Panc1 (cell line): Measurements from ENCODE around the gene SCYL2. TPM values are rescaled to one million over a fixed set of nuclear protein-coding genes. Genes with fewer than 3 reads are reported as not detected.
A peak's percentile ranks its signal among the peaks of the same experiment; 100 is the strongest.
"Not testable (repeated sequence)": the region's sequence is repeated elsewhere in the genome, so short reads cannot be mapped to it uniquely, and the experiment has no call there.

ENCODE experiments used
- ATAC-seq: fragments of 200-7000 bp; cut with Tn5 transposase; 2 replicates; pipeline ENCODE4 v1.9.1; 2020; ENCODE audit warnings: mild to moderate bottlenecking, moderate library complexity
- BruUV-seq: library from RNA; stranded (reverse); fragments of 400-500 nt; replicated peaks from 2 replicates; lab custom pipeline; 2021; lab: Mats Ljungman, UMichigan
- CTCF ChIA-PET: fragments of 300-600 bp; sonication (Branson Sonifier 250); formaldehyde crosslinking; loops from one replicate; lab custom pipeline; 2022; ENCODE audit warnings: antibody characterized with exemption; lab: Charles Lee
- POLR2A ChIA-PET: fragments of 300-600 bp; sonication (Branson Sonifier 250); formaldehyde crosslinking; loops from one replicate; lab custom pipeline; 2022; ENCODE audit warnings: antibody characterized with exemption; lab: Charles Lee
- DNase-seq: peaks from one replicate; pipeline ENCODE4 v3.0.0-alpha.2; 2010; ENCODE audit warnings: low read depth, low spot score
- H3K27ac ChIP-seq: 2 replicates; pipeline ENCODE4 v1.5.1; 2011; ENCODE audit warnings: mild to moderate bottlenecking, low read length, inconsistent platforms
- H3K27me3 ChIP-seq: fragments of 200-500 bp; sonication (Bioruptor generic); 2 replicates; pipeline ENCODE4 v1.6.0; 2014; ENCODE audit warnings: low read length, inconsistent platforms; ENCODE audit not compliant: control insufficient read depth, insufficient read depth
- H3K36me3 ChIP-seq: fragments of 200-500 bp; sonication (Bioruptor generic); 2 replicates; pipeline ENCODE4 v1.5.1; 2014; ENCODE audit warnings: inconsistent platforms, mild to moderate bottlenecking, low read length, moderate library complexity; ENCODE audit not compliant: control insufficient read depth, insufficient read depth
- H3K4me1 ChIP-seq: 2 replicates; pipeline ENCODE4 v1.5.1; 2011; ENCODE audit warnings: inconsistent platforms, mild to moderate bottlenecking, low read length, moderate library complexity; ENCODE audit not compliant: control insufficient read depth, insufficient read depth
- H3K4me3 ChIP-seq, 2 experiments: 2 replicates each; pipeline ENCODE4 v1.5.1; 2011 to 2012; ENCODE audit warnings: low read depth in 2 of 2, low read length in 2 of 2, mild to moderate bottlenecking in 2 of 2, inconsistent platforms in 1 of 2, moderate library complexity in 1 of 2
- H3K9me3 ChIP-seq: fragments of 200-500 bp; sonication (Bioruptor generic); 2 replicates; pipeline ENCODE4 v1.5.1; 2014; ENCODE audit warnings: low read depth, mild to moderate bottlenecking, inconsistent platforms, low read length, moderate library complexity; ENCODE audit not compliant: control insufficient read depth, insufficient read depth
- POLR2AphosphoS5 ChIP-seq: IDR thresholded peaks from 2 replicates; pipeline ENCODE4 v1.6.1; 2012; ENCODE audit warnings: mild to moderate bottlenecking, low read depth, low read length, moderate library complexity
- SIN3A ChIP-seq: IDR thresholded peaks from 2 replicates; pipeline ENCODE4 v1.6.1; 2012; ENCODE audit warnings: low read depth, mild to moderate bottlenecking, low read length, moderate library complexity, borderline replicate concordance; ENCODE audit not compliant: insufficient read depth
- TCF7L2 ChIP-seq: IDR thresholded peaks from 2 replicates; pipeline ENCODE4 v1.6.1; 2011; ENCODE audit warnings: mild to moderate bottlenecking, low read depth, low read length, inconsistent platforms
- in situ Hi-C: cut with HindIII; loops from 2 replicates; pipeline ENCODE4 v1.10.0; 2016; ENCODE audit warnings: low sequenced_read_pairs, low pct_unique_long_range_greater_than_20kb
- intact Hi-C: fragments of 100-400 bp; cut with micrococcal nuclease; formaldehyde crosslinking; loops from one replicate; pipeline ENCODE4 v1.10.0; 2022; ENCODE audit not compliant: unreplicated experiment
- total RNA-seq: library from RNA; stranded (reverse); gene quantifications from one replicate; pipeline ENCODE4 v1.2.1, GENCODE V29; 2021; ENCODE audit not compliant: unreplicated experiment
- TF ChIP-seq, protein P1 (sequence below), 2 experiments: IDR thresholded peaks; 2 replicates each; pipeline ENCODE4 v1.6.1; 2011 to 2012; ENCODE audit warnings: low read depth in 2 of 2, control low read depth in 1 of 2, low read length in 1 of 2, mild to moderate bottlenecking in 1 of 2, moderate library complexity in 1 of 2; ENCODE audit not compliant: insufficient read depth in 1 of 2
- TF ChIP-seq, protein P2 (sequence below): fragments of 450-650 bp; IDR thresholded peaks from 2 replicates; pipeline ENCODE4 v1.5.1; 2017; ENCODE audit warnings: mild to moderate bottlenecking

The SCYL2 gene
- total RNA-seq, 1 experiment from 2014 or later = 45.3 TPM

DNA sequence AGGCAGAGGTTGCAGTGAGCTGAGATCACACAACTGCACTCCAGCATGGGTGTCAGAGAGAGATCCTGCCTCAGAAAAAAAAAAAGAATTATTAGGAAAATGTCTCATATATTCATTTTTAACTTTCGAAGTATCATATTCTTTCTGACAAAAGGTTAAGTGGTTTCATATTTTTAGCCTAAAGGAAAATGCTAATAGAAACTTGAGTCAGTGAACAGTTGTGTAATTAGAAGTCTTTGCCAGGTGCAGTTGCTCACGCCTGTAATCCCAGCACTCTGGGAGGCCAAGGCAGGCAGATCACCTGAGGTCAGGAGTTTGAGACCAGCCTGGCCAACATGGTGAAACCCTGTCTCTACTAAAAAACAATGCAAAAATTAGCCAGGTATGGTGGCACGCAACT lies 35.1 kb upstream of the SCYL2 start:
- CTCF ChIA-PET, H3K27ac ChIP-seq, POLR2A ChIA-PET, ATAC-seq, in situ Hi-C loops, H3K4me1 ChIP-seq, DNase-seq, H3K4me3 ChIP-seq, H3K9me3 ChIP-seq, H3K36me3 ChIP-seq, BruUV-seq, H3K27me3 ChIP-seq: not testable (repeated sequence)
- intact Hi-C loops = loop anchor here (5.0 to 10.0 kb wide), 2 partner anchors 113 to 320 kb away; no protein-coding TSS in a partner anchor

DNA sequence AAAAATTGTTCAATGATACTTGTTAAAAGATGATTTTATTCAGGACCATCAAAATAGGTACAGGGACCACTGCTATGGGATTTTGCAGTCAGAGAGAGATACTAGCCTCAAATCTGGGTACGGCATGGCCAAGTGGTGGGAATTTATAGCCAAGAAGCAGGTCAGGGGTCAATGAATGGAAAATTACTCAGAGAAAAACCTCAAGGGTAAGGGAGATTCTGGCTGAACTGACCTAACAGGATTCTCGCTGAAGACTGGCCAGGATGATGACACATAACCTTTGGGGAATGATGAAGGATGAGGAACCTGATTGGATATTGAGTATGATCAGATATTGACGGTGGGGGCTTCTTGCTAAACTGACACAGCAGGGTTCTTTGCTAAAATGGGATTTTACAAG lies 32.8 kb upstream of the SCYL2 start:
- no peaks in the 10 kb centered on the region for H3K9me3 ChIP-seq
- ATAC-seq (peak; percentile 60), DNase-seq (no peak)
- TF ChIP-seq, protein P1, sequence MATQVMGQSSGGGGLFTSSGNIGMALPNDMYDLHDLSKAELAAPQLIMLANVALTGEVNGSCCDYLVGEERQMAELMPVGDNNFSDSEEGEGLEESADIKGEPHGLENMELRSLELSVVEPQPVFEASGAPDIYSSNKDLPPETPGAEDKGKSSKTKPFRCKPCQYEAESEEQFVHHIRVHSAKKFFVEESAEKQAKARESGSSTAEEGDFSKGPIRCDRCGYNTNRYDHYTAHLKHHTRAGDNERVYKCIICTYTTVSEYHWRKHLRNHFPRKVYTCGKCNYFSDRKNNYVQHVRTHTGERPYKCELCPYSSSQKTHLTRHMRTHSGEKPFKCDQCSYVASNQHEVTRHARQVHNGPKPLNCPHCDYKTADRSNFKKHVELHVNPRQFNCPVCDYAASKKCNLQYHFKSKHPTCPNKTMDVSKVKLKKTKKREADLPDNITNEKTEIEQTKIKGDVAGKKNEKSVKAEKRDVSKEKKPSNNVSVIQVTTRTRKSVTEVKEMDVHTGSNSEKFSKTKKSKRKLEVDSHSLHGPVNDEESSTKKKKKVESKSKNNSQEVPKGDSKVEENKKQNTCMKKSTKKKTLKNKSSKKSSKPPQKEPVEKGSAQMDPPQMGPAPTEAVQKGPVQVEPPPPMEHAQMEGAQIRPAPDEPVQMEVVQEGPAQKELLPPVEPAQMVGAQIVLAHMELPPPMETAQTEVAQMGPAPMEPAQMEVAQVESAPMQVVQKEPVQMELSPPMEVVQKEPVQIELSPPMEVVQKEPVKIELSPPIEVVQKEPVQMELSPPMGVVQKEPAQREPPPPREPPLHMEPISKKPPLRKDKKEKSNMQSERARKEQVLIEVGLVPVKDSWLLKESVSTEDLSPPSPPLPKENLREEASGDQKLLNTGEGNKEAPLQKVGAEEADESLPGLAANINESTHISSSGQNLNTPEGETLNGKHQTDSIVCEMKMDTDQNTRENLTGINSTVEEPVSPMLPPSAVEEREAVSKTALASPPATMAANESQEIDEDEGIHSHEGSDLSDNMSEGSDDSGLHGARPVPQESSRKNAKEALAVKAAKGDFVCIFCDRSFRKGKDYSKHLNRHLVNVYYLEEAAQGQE (IDR thresholded peaks at IDR 0.05; ENCODE audit: insufficient read depth in 1 of 2, low read depth in 2 of 2, low read length in 1 of 2) = no peak
- no peak for TF ChIP-seq TCF7L2
- TF ChIP-seq, protein P2, sequence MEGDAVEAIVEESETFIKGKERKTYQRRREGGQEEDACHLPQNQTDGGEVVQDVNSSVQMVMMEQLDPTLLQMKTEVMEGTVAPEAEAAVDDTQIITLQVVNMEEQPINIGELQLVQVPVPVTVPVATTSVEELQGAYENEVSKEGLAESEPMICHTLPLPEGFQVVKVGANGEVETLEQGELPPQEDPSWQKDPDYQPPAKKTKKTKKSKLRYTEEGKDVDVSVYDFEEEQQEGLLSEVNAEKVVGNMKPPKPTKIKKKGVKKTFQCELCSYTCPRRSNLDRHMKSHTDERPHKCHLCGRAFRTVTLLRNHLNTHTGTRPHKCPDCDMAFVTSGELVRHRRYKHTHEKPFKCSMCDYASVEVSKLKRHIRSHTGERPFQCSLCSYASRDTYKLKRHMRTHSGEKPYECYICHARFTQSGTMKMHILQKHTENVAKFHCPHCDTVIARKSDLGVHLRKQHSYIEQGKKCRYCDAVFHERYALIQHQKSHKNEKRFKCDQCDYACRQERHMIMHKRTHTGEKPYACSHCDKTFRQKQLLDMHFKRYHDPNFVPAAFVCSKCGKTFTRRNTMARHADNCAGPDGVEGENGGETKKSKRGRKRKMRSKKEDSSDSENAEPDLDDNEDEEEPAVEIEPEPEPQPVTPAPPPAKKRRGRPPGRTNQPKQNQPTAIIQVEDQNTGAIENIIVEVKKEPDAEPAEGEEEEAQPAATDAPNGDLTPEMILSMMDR = no peak
- no peak for TF ChIP-seq SIN3A
- TF ChIP-seq POLR2AphosphoS5 = no peak
- ChIA-PET CTCF (no interaction called here), POLR2A (no interaction called here)
- H3K27ac ChIP-seq = no peak overlapping the region
- no peaks in the 10 kb centered on the region for H3K36me3 ChIP-seq
- H3K27me3 ChIP-seq = no peaks in the 10 kb centered on the region
- BruUV-seq = no TSS peak
- peaks cover 9% of the 10 kb centered on the region for H3K4me1 ChIP-seq
- intact Hi-C loops = loop anchor here (5.0 to 10.0 kb wide), 2 partner anchors 111 to 318 kb away; no protein-coding TSS in a partner anchor
- no peak overlapping the region for H3K4me3 ChIP-seq
- in situ Hi-C loops = no loop called here

DNA sequence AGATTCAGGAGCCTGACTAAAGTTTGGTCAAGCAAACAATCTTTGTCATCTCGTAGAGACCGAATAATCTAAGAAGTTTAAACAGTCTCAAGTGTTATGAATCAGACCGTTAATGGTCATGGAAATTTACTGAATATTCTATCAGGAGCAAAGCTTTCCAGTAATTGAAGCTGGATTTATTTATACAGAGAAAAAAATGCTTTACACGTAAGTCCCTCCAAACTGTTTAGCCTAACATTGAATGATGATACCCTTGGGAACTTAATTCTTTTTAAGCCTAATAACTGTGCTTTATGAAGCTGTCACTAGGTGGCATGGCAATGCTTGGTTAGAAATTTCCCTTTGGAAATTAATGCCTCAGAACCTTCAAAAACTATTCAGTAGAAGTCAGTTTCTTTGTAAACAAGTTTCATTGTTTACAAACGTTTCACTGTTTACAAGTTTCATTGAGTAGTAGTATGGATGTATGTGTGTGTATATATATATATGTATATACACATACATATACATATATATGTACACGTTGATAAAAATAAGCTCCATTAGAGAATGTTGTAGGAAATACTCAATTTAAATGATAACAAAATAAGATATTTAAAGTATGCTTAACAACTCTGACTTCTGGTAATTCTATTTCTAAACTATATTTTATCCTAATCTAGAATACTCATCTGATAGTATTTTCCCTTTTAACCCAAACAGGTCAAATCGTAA lies 32.2 kb upstream of the SCYL2 start:
- ATAC-seq (peak; percentile 83), DNase-seq (peak; percentile 17)
- Histone ChIP-seq H3K4me3 (no peak overlapping the region), H3K27ac (no peak overlapping the region), H3K27me3 (no peaks in the 10 kb centered on the region), H3K36me3 (no peaks in the 10 kb centered on the region), H3K4me1 (peaks cover 9% of the 10 kb centered on the region), H3K9me3 (no peaks in the 10 kb centered on the region)
- no peak for TF ChIP-seq POLR2AphosphoS5
- TF ChIP-seq, protein P2 = peak; percentile 78; the same call in 1 of the 2 replicates
- in situ Hi-C loops = no loop called here
- intact Hi-C loops = loop anchor here (5.0 to 10.0 kb wide), 2 partner anchors 110 to 318 kb away; no protein-coding TSS in a partner anchor
- no TSS peak for BruUV-seq
- CTCF ChIA-PET = interaction anchor here (0.5 to 0.7 kb wide), 4 partner anchors 26 to 170 kb away, joined by 3 to 5 read pairs (median 3); no protein-coding TSS in a partner anchor
- POLR2A ChIA-PET = interaction anchor here (0.5 kb wide), 1 partner anchor 27 kb away, joined by 3 read pairs; no protein-coding TSS in a partner anchor
